GM18951 (cell line): ENCODE data around the gene ANKLE1.

Source experiments
- POLR2A ChIP-seq: IDR thresholded peaks from 4 replicates; pipeline ENCODE4 v1.6.1; 2011; ENCODE audit warnings: mild to moderate bottlenecking; ENCODE audit not compliant: insufficient read length, insufficient read depth; ENCODE audit errors: extremely low read depth
- in situ Hi-C: fragments of 300-500 bp; cut with MboI; formaldehyde crosslinking; loops from one replicate; pipeline ENCODE4 v1.12.0; 2022; ENCODE audit warnings: low sequenced_read_pairs, mixed read lengths, inconsistent platforms; ENCODE audit not compliant: unreplicated experiment

The ANKLE1 gene

DNA sequence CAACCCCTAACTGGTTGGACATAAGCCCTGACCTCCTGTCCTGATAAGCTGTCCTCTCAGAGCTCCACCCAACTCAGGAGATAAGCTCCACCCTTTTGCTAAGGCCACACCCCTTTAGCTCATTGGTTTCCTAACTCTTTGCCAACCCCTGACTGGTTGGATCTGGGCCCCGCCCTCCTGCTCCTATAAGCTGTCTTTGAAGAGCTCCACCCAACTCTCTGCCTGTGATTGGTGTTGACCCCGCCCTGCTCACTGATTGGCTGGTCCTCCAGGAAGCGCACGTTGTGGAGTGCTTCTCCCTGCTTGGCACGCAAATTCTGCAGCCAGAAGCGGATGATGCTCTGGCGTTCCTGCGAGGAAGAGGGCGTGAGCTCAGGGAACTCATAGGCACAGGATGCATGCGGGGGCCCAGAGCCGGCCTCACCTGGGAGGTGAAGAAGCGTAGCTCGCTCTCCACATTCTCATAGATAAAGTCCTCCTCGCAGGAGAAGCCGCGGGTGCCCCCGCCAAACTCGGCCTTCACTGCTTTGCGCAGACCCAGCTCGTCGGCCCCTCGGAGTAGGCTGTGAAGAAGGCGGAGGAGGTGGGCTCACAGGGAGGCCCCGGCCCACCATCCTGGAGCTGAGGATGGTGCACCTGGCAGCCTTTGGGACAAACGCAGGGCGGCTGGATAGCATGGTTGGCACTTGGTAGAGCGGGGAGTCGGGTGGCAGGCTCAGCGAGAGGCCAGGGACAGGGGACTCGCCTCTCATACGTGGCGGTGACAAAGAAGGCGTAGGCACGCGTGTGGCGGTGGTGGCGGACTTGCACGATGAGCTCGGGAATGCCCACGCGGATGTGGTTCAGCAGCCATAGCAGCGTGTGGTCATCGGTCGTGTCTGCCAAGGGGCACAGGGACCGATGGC, 51.2 kb downstream of the ANKLE1 start:
- in situ Hi-C loops: no loop called here

DNA sequence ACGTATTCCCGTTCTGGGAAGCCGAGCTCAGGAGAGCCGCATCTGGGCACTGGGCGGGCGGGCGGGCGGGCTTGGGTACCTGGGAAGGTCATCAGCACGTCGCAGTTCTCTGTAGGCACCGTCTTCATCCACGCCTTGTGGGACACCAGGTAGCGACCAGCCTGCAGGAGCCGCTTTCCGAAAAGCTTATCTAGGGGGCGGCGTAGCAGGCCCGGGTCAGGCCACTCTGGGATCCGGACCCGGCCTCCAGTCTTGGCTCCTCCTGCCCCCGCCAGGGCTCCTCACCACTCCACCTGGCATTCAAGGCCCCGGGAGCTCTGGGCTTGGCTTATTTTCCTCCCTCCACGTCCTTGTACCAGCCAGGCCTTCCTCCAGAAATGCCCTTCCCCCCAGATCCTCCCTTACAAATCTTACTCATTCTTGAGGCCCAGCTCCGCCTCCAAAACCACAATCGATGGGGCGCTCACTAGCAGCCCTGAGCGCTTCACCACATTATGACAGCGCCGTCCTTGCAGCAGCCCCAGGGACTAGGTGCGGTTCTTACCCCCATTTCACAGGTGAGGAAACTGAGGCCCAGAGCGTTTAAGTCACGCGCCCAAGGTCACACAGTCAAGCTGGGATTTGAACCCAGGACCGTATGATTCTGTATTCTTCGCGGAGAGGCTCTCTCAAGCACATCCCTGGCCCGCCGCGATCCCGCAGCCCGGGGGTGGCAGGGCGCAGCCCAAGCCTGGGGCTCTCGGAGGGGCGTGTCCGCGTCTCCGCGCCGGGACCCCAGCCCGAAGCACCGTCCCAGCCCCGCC, 52.1 kb downstream of the ANKLE1 start:
- in situ Hi-C loops: no loop called here
- TF ChIP-seq POLR2A: no peak

More for the DNA sequence above, 51.2 kb downstream of the ANKLE1 start:
- no peak for TF ChIP-seq POLR2A

- TF ChIP-seq POLR2A: peak; percentile 35
- in situ Hi-C loops: no loop called here
Measured at GRCh38 chr19:17334414-17335409, 53.0 kb downstream of the ANKLE1 start, which contains the start of gene ANO8. TSS of gene ANO8 (minus strand) at chr19:17334855. CDS start at chr19:17334670, 185 bp downstream.

- in situ Hi-C loops: no loop called here
- TF ChIP-seq POLR2A: no peak
Measured at GRCh38 chr19:17335575-17335974, 53.9 kb downstream of the ANKLE1 start.
